Hepatocyte (in vitro differentiated cells): ENCODE data around the gene CLEC2D. TPM values are rescaled to one million over a fixed set of nuclear protein-coding genes. Genes with fewer than 3 reads are reported as not detected.

Source experiments
- DNase-seq: peaks from one replicate; pipeline ENCODE4 v3.0.0-alpha.2; 2016; ENCODE audit warnings: low spot score
- H2AFZ ChIP-seq: fragments of 200-600 bp; sonication (generic); 2 replicates; pipeline ENCODE4 v1.6.0; 2016; ENCODE audit warnings: antibody characterized with exemption, mild to moderate bottlenecking
- H3K27ac ChIP-seq: fragments of 200-600 bp; sonication (generic); 2 replicates; pipeline ENCODE4 v1.5.1; 2016; ENCODE audit warnings: mild to moderate bottlenecking
- H3K27me3 ChIP-seq: fragments of 200-600 bp; sonication (generic); 2 replicates; pipeline ENCODE4 v1.6.1; 2016
- H3K36me3 ChIP-seq: fragments of 200-600 bp; sonication (generic); replicated peaks from 2 replicates; pipeline ENCODE4 v1.5.1; 2016; ENCODE audit warnings: low read depth; ENCODE audit not compliant: insufficient read depth
- H3K4me1 ChIP-seq: fragments of 200-600 bp; sonication (generic); 2 replicates; pipeline ENCODE4 v1.5.1; 2016; ENCODE audit warnings: mild to moderate bottlenecking, moderate library complexity; ENCODE audit not compliant: insufficient read depth
- H3K4me2 ChIP-seq: fragments of 200-600 bp; sonication (generic); 2 replicates; pipeline ENCODE4 v1.6.0; 2016
- H3K4me3 ChIP-seq: fragments of 200-600 bp; sonication (generic); 2 replicates; pipeline ENCODE4 v1.5.1; 2016; ENCODE audit warnings: mild to moderate bottlenecking
- H3K79me2 ChIP-seq: fragments of 200-600 bp; sonication (generic); 2 replicates; pipeline ENCODE4 v1.6.0; 2017; ENCODE audit warnings: mild to moderate bottlenecking
- H3K9me2 ChIP-seq: fragments of 200-600 bp; sonication (generic); replicated peaks from 2 replicates; pipeline ENCODE4 v1.6.0; 2017; ENCODE audit warnings: mild to moderate bottlenecking; ENCODE audit not compliant: insufficient read depth
- H3K9me3 ChIP-seq: fragments of 200-600 bp; sonication (generic); 2 replicates; pipeline ENCODE4 v1.5.1; 2016; ENCODE audit warnings: low read depth, mild to moderate bottlenecking
- H4K20me1 ChIP-seq: fragments of 200-600 bp; sonication (generic); 2 replicates; pipeline ENCODE4 v1.6.0; 2016; ENCODE audit warnings: mild to moderate bottlenecking; ENCODE audit not compliant: insufficient read depth, poor library complexity, severe bottlenecking
- EZH2 ChIP-seq: fragments of 200-600 bp; sonication (generic); IDR thresholded peaks from 2 replicates; pipeline ENCODE4 v1.6.1; 2016; ENCODE audit warnings: antibody characterized with exemption, mild to moderate bottlenecking, borderline replicate concordance
- EZH2phosphoT487 ChIP-seq: fragments of 200-600 bp; sonication (generic); IDR thresholded peaks from one replicate; pipeline ENCODE4 v1.6.1; 2018; ENCODE audit warnings: antibody characterized with exemption, mild to moderate bottlenecking, low read depth, moderate library complexity; ENCODE audit not compliant: unreplicated experiment, severe bottlenecking
- WGBS: methylation state at CpG from one replicate; pipeline ENCODE4 v1.1.6; 2016; ENCODE audit warnings: low lambda C conversion rate; ENCODE audit errors: missing lambda C conversion rate; 5-methylcytosine and 5-hydroxymethylcytosine counted together
- polyA plus RNA-seq: library from polyadenylated mRNA; unstranded; fragments of >200 nt; fragmentation: Nextera tagmentation; extraction: Ambion mirVana; gene quantifications from 2 replicates; pipeline ENCODE4 v1.2.1, GENCODE V29; 2016
- total RNA-seq: library from RNA; depleted of rRNA; stranded (reverse); fragments of >200 nt; gene quantifications from 2 replicates; pipeline ENCODE4 v1.2.3, GENCODE V29; 2014
- TF ChIP-seq, protein P1 (sequence below): fragments of 200-600 bp; sonication (generic); IDR thresholded peaks from 2 replicates; pipeline ENCODE4 v1.5.1; 2016; ENCODE audit warnings: antibody characterized with exemption, mild to moderate bottlenecking; ENCODE audit not compliant: poor library complexity

The CLEC2D gene
- total and polyA plus RNA-seq, 2 experiments from 2014 or later, result 3.7 to 5.7 TPM

DNA sequence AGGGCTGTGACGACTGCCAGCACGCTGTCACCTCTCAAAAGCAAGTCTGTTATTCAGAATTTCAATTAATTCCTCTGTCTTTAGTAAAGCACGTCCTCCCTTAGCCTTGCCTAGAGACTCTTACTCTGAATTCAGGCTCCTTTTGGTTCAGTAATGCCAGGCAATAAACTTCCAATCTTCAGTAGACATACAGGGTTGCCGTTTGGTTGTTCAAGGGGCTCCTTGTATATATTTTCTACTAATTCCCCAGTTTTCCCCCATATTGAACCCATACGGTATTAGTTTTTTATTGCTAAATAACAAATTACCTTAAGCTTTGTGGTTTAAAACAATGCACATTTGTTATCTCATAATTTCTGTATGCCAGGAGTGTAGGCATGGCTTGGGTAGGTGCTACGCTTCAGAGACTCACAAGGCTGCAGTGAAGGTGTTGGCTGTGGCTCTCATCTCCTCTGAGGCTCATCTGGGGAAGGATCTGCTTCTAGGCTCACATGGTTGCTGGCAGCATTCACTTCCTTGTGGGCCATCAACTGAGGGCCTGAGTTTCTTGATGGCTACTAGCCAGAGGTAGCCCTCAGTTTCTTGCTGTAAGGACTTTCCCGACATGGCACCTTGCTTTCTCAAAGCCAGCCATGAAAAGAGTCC is 70.7 kb downstream of the CLEC2D start:
- H3K4me1 ChIP-seq, result peaks cover 4% of the 10 kb centered on the region
- H3K4me2 ChIP-seq, result no peak overlapping the region
- no peaks in the 10 kb centered on the region for H3K27me3 ChIP-seq
- no peaks in the 10 kb centered on the region for H3K9me2 ChIP-seq
- H3K4me3 ChIP-seq, result no peak overlapping the region
- no peak overlapping the region for H3K27ac ChIP-seq
- no peaks in the 10 kb centered on the region for H3K36me3 ChIP-seq
- no peaks in the 10 kb centered on the region for H3K79me2 ChIP-seq
- H4K20me1 ChIP-seq, result no peaks in the 10 kb centered on the region
- WGBS, result 90% methylated on average over 7 of the region's 7 CpGs
- DNase-seq, result no peak
- TF ChIP-seq, protein P1, sequence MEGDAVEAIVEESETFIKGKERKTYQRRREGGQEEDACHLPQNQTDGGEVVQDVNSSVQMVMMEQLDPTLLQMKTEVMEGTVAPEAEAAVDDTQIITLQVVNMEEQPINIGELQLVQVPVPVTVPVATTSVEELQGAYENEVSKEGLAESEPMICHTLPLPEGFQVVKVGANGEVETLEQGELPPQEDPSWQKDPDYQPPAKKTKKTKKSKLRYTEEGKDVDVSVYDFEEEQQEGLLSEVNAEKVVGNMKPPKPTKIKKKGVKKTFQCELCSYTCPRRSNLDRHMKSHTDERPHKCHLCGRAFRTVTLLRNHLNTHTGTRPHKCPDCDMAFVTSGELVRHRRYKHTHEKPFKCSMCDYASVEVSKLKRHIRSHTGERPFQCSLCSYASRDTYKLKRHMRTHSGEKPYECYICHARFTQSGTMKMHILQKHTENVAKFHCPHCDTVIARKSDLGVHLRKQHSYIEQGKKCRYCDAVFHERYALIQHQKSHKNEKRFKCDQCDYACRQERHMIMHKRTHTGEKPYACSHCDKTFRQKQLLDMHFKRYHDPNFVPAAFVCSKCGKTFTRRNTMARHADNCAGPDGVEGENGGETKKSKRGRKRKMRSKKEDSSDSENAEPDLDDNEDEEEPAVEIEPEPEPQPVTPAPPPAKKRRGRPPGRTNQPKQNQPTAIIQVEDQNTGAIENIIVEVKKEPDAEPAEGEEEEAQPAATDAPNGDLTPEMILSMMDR, result no peak
- TF ChIP-seq EZH2 (no peak), EZH2phosphoT487 (no peak)
- H2AFZ ChIP-seq, result no peak overlapping the region
- no peaks in the 10 kb centered on the region for H3K9me3 ChIP-seq

- peaks cover 4% of the 10 kb centered on the region for H3K4me1 ChIP-seq
- no peak overlapping the region for H3K4me3 ChIP-seq
- 88% methylated on average over 4 of the region's 4 CpGs for WGBS
- H3K9me3 ChIP-seq, result no peaks in the 10 kb centered on the region
- no peak for TF ChIP-seq EZH2
- no peak for TF ChIP-seq EZH2phosphoT487
- TF ChIP-seq, protein P1, result no peak
- no peaks in the 10 kb centered on the region for H3K27me3 ChIP-seq
- no peaks in the 10 kb centered on the region for H4K20me1 ChIP-seq
- DNase-seq, result no peak
- no peaks in the 10 kb centered on the region for H3K79me2 ChIP-seq
- H3K36me3 ChIP-seq, result no peaks in the 10 kb centered on the region
- no peak overlapping the region for H2AFZ ChIP-seq
- H3K9me2 ChIP-seq, result no peaks in the 10 kb centered on the region
- no peak overlapping the region for H3K27ac ChIP-seq
- H3K4me2 ChIP-seq, result no peak overlapping the region
Observed at GRCh38 chr12:9741726-9742125, 72.2 kb downstream of the CLEC2D start.

DNA sequence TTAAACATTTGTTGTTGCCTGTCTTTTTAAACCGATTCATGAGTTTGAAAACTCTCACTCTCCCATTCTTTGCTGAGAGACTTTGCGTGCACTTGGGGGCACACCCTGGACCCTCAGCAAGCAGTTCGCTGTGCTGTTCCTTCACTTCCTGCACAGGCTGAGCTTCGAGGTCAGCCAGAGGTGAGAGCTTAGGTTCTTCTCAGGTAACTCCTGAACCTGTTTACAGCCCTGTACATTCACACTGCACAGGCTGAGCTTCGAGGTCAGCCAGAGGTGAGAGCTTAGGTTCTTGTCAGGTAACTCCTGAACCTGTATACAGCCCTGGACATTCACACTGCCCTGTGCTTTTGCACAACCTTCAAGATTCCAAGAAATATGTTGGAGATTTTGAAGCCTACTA is 73.1 kb downstream of the CLEC2D start:
- no peak overlapping the region for H3K4me2 ChIP-seq
- H3K27ac ChIP-seq, result no peak overlapping the region
- TF ChIP-seq EZH2phosphoT487 (no peak), EZH2 (no peak)
- TF ChIP-seq, protein P1, result no peak
- H4K20me1 ChIP-seq, result no peaks in the 10 kb centered on the region
- 60% methylated on average over 5 of the region's 5 CpGs for WGBS
- no peaks in the 10 kb centered on the region for H3K9me3 ChIP-seq
- no peaks in the 10 kb centered on the region for H3K36me3 ChIP-seq
- peaks cover 4% of the 10 kb centered on the region for H3K4me1 ChIP-seq
- H3K4me3 ChIP-seq, result no peak overlapping the region
- H3K79me2 ChIP-seq, result no peaks in the 10 kb centered on the region
- no peaks in the 10 kb centered on the region for H3K27me3 ChIP-seq
- H2AFZ ChIP-seq, result no peak overlapping the region
- H3K9me2 ChIP-seq, result no peaks in the 10 kb centered on the region
- no peak for DNase-seq
